Right lobe of liver (tissue), 6 donors: ENCODE data around the gene TMEM205. TPM values are rescaled to one million over a fixed set of nuclear protein-coding genes. Genes with fewer than 3 reads are reported as not detected.

ENCODE experiments used
- ATAC-seq, 4 donors: fragments of 200-7000 bp; cut with Tn5 transposase; one replicate each; pipeline ENCODE4 v1.9.1; 2020; ENCODE audit warnings: mild to moderate bottlenecking in 4 of 4, moderate library complexity in 4 of 4
- DNase-seq, 3 donors: peaks; one replicate each; pipeline ENCODE4 v3.0.0-alpha.2; 2020
- H3K27ac ChIP-seq, 3 donors: fragments of 200-600 bp; one replicate each; pipeline ENCODE4 v1.8.0; 2022
- H3K27me3 ChIP-seq, 2 donors: fragments of 200-600 bp; one replicate each; pipeline ENCODE4 v1.8.0; 2022
- H3K36me3 ChIP-seq, 4 donors: fragments of 200-600 bp; sonication (generic) in 1 of 4; one replicate each; pipeline versions ENCODE4 v1.5.1 to v1.8.0; 2017 to 2022; ENCODE audit warnings: control low read depth in 1 of 4
- H3K4me1 ChIP-seq, 4 donors: fragments of 200-600 bp; sonication (generic) in 1 of 4; one replicate each; pipeline versions ENCODE4 v1.5.1 to v1.8.0; 2017 to 2022; ENCODE audit warnings: control low read depth in 1 of 4
- H3K4me3 ChIP-seq, 3 donors: fragments of 200-600 bp; one replicate each; pipeline ENCODE4 v1.8.0; 2022
- H3K9me3 ChIP-seq, 4 donors: fragments of 200-600 bp; sonication (generic) in 1 of 4; one replicate each; pipeline versions ENCODE4 v1.5.1 to v1.8.0; 2017 to 2022; ENCODE audit warnings: control low read depth in 1 of 4
- CTCF ChIP-seq, 4 donors: fragments of 200-600 bp in 3 of 4; fragments of 450-650 bp in 1 of 4; IDR thresholded peaks; one replicate each; pipeline versions ENCODE4 v1.5.1 to v1.8.0; 2016 to 2022; ENCODE audit warnings: antibody characterized with exemption in 4 of 4, mild to moderate bottlenecking in 2 of 4
- POLR2A ChIP-seq: fragments of 450-650 bp; IDR thresholded peaks from one replicate; pipeline ENCODE4 v1.6.1; 2017; ENCODE audit warnings: antibody characterized with exemption, mild to moderate bottlenecking
- WGBS: methylation state at CpG from one replicate; pipeline ENCODE4 v1.1.6; 2018; ENCODE audit warnings: low coverage, low lambda C conversion rate; ENCODE audit not compliant: insufficient coverage; ENCODE audit errors: missing lambda C conversion rate; 5-methylcytosine and 5-hydroxymethylcytosine counted together
- intact Hi-C, 2 donors: fragments of 100-400 bp; cut with DNase I; formaldehyde crosslinking; loops; one replicate each; pipeline versions ENCODE4 v1.11.2 to v1.14.1; 2022
- long read RNA-seq: library from polyadenylated mRNA; unstranded; transcript quantifications from one replicate; pipeline ENCODE4 v2.0.0, GENCODE V29; 2019
- total RNA-seq, 6 experiments: library from RNA; depleted of rRNA in 2 of 6; stranded (reverse); fragments of >200 nt in 2 of 6; fragmentation: NEBNext Ultra II Directional in 3 of 6; extraction: Animal tissue kit (Norgen Biotek cat#: 25700) in 3 of 6; gene quantifications; one replicate each; pipeline versions ENCODE4 v1.1.0 to v1.2.4, GENCODE V29; 2016 to 2023
- donor health status: DM: no; HTN: yes; CAD: no.
- donor health status: DM: no; HTN: no; CAD: no.
- donor health status: DM: no; HTN: no; CAD: no.
- donor health status: DM: no; HTN: yes; CAD: no.
- donor health status: DM: no; HTN: yes; CAD: no.

The TMEM205 gene
- total RNA-seq: 100 to 1,000 TPM; 138 to 605 (median 165) TPM
- long read RNA-seq, transcript TMEM205-205 (4 exons, 677 nt): minor isoform, 6 of 116 reads
- long read RNA-seq, transcript TMEM205-216 (4 exons, 792 nt): major isoform, 78 of 116 reads
- long read RNA-seq, transcript TMEM205-201 (3 exons, 1,034 nt): minor isoform, 9 of 116 reads
- long read RNA-seq, transcript TMEM205-210 (4 exons, 840 nt): minor isoform, 11 of 116 reads
- long read RNA-seq, partial matches to known transcripts: 0 of 116 reads
- long read RNA-seq, other reads (novel, unspliced or antisense): 4 of 116 reads

GRCh38 chr19:11346104-11346940, at the start of gene TMEM205, which contains the start of gene CCDC159:
Gene TMEM205, minus strand, starts transcription at chr19:11346268. Its CDS starts 649 bp downstream, at chr19:11345619.
Gene CCDC159, plus strand, starts transcription at chr19:11346519. Its CDS starts 88 bp downstream, at chr19:11346607.
- Histone ChIP-seq H3K36me3 (peaks cover 0 to 10% (median 2%) of the 10 kb centered on the region in 4 donors), H3K27ac (peak within 1 kb of the TSS; percentile 58 to 77 (median 68)), H3K4me3 (peak within 1 kb of the TSS; percentile 62 to 80 (median 64)), H3K9me3 (no peaks in the 10 kb centered on the region), H3K27me3 (no peaks in the 10 kb centered on the region), H3K4me1 (peaks cover 0 to 26% (median 6%) of the 10 kb centered on the region in 4 donors)
- TF ChIP-seq CTCF (IDR thresholded peaks at IDR 0.05) (no peak), POLR2A (peak; percentile 83)
- under 1% methylated on average over 19 of the region's 50 CpGs for WGBS
- ATAC-seq (peak; percentile 88 to 94 (median 92)), DNase-seq (peak; percentile 98 to 99 (median 99))
- intact Hi-C loops: no loop called here

DNA sequence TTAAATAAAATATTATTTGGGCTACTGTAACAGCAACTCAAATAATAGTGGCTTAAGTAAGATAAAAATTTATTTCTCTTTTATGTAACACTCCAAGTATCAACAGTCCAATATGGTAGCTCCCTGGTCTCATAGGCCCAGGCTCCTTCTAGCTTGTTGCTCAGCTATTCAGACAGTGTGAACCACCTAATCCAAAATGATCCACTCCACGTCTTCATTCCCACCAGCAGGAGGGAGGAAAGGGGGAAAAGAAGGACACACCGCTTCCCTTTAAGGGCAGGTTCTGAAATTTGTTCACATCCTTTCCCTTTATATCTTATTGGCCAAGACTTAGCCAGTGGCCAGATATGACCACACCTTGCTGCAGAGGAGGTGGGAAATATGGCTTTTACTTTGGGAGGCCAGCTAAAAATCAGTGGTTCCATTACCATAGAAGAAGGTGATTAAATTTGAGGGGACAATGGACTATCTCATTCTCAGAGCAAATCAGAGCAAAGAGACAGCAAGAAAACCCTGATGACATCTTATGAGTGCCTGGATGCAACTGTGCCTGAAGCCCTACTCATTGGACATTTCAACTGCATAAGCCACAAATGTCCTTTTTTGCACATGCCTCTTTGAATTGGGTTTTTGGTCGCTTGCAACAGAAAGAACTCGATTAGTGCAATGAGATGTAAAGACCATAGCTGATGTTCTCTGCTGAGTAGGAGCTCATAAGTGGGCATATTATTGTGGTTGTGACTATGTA, 45.0 kb upstream of the TMEM205 start:
- Histone ChIP-seq H3K4me1 (no peaks in the 10 kb centered on the region), H3K9me3 (no peaks in the 10 kb centered on the region), H3K36me3 (no peaks in the 10 kb centered on the region), H3K27ac (no peak overlapping the region), H3K4me3 (no peak overlapping the region), H3K27me3 (no peaks in the 10 kb centered on the region)
- ATAC-seq (no peak), DNase-seq (no peak)
- intact Hi-C loops: no loop called here
- 78% methylated on average over 2 of the region's 4 CpGs for WGBS
- TF ChIP-seq POLR2A (no peak), CTCF (IDR thresholded peaks at IDR 0.05) (no peak)

- TF ChIP-seq CTCF (IDR thresholded peaks at IDR 0.05) (no peak), POLR2A (no peak)
- Histone ChIP-seq H3K9me3 (no peaks in the 10 kb centered on the region), H3K36me3 (no peaks in the 10 kb centered on the region), H3K4me3 (no peak overlapping the region), H3K4me1 (no peaks in the 10 kb centered on the region), H3K27me3 (no peaks in the 10 kb centered on the region), H3K27ac (no peak overlapping the region)
- 100% methylated on average over 1 of the region's 2 CpGs for whole genome bisulfite sequencing
- intact Hi-C loops: no loop called here
- DNase-seq (no peak), ATAC-seq (no peak)
Measured at GRCh38 chr19:11390359-11390758, 44.3 kb upstream of the TMEM205 start.
